ENCODE results near the gene ACBD4.

Gene ACBD4

DNA sequence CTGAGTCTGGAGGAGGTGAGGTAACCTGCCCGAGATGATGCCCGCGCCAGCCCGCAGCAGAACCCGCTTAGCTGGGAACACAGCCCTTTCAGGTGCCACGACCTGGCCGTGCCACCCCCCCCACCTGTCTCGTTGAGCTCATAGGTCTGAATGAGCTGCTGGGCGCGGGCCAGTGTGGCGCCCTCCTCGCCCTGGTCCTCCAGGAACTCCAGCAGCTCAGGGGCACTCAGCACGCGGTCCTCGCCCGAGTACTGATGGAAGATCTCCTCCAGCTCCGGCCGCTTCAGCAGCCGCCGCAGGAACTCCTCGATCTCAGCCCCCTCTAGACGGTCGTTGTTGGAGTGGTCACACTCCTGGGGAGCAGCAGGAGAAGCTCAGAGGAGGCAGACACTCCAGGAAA is 16.8 kb upstream of the ACBD4 start:
- no peak for DNase-seq (ENCODE audit: low read depth in 1 of 2, low spot score in 1 of 2)
- no peaks in the 10 kb centered on the region for H3K27me3 ChIP-seq (ENCODE audit: insufficient read depth, poor library complexity, severe bottlenecking)
- H3K4me3 ChIP-seq (replicated peaks; ENCODE audit: insufficient read depth, low read length): no peak overlapping the region

DNA sequence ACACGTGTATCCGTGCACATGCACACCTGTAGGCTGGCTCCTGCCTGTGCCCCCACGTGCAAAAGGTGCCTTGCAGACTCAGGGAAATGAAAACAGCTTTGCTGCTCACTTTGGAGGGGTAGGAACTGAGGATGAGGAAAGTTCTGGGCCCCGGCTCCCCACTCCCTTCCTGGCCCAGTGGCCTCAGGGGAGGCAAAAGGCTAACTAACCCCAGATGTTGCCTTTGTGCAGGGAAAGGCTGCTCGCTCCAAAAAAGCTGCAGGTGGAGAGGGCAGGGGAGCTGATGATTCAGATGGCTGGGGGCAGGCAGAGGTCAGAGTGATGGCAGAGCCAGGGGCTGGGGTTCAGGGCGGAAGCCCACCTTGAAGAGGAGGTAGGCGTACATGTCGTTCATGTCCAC is 15.5 kb upstream of the ACBD4 start:
- DNase-seq (ENCODE audit: low read depth in 1 of 2, low spot score in 1 of 2): no peak
- Histone ChIP-seq H3K4me3 (replicated peaks; ENCODE audit: insufficient read depth, low read length) (no peak overlapping the region), H3K27ac (replicated peaks) (no peak overlapping the region), H3K27me3 (ENCODE audit: insufficient read depth, poor library complexity, severe bottlenecking) (no peaks in the 10 kb centered on the region)
- TF ChIP-seq, protein P1, sequence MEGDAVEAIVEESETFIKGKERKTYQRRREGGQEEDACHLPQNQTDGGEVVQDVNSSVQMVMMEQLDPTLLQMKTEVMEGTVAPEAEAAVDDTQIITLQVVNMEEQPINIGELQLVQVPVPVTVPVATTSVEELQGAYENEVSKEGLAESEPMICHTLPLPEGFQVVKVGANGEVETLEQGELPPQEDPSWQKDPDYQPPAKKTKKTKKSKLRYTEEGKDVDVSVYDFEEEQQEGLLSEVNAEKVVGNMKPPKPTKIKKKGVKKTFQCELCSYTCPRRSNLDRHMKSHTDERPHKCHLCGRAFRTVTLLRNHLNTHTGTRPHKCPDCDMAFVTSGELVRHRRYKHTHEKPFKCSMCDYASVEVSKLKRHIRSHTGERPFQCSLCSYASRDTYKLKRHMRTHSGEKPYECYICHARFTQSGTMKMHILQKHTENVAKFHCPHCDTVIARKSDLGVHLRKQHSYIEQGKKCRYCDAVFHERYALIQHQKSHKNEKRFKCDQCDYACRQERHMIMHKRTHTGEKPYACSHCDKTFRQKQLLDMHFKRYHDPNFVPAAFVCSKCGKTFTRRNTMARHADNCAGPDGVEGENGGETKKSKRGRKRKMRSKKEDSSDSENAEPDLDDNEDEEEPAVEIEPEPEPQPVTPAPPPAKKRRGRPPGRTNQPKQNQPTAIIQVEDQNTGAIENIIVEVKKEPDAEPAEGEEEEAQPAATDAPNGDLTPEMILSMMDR (IDR thresholded peaks at IDR 0.05; ENCODE audit: insufficient read depth, low read length): no peak
- no peak for TF ChIP-seq GABPA (IDR thresholded peaks at IDR 0.05; ENCODE audit: low read depth)
- TF ChIP-seq SPI1 (IDR thresholded peaks at IDR 0.05; ENCODE audit: borderline replicate concordance, low read depth): no peak
- TF ChIP-seq, protein P2, sequence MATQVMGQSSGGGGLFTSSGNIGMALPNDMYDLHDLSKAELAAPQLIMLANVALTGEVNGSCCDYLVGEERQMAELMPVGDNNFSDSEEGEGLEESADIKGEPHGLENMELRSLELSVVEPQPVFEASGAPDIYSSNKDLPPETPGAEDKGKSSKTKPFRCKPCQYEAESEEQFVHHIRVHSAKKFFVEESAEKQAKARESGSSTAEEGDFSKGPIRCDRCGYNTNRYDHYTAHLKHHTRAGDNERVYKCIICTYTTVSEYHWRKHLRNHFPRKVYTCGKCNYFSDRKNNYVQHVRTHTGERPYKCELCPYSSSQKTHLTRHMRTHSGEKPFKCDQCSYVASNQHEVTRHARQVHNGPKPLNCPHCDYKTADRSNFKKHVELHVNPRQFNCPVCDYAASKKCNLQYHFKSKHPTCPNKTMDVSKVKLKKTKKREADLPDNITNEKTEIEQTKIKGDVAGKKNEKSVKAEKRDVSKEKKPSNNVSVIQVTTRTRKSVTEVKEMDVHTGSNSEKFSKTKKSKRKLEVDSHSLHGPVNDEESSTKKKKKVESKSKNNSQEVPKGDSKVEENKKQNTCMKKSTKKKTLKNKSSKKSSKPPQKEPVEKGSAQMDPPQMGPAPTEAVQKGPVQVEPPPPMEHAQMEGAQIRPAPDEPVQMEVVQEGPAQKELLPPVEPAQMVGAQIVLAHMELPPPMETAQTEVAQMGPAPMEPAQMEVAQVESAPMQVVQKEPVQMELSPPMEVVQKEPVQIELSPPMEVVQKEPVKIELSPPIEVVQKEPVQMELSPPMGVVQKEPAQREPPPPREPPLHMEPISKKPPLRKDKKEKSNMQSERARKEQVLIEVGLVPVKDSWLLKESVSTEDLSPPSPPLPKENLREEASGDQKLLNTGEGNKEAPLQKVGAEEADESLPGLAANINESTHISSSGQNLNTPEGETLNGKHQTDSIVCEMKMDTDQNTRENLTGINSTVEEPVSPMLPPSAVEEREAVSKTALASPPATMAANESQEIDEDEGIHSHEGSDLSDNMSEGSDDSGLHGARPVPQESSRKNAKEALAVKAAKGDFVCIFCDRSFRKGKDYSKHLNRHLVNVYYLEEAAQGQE (IDR thresholded peaks at IDR 0.05; ENCODE audit: insufficient replicate concordance, low read depth): no peak
- TF ChIP-seq POLR2AphosphoS5 (IDR thresholded peaks at IDR 0.05; ENCODE audit: low read depth): no peak

More for the DNA sequence above, 16.8 kb upstream of the ACBD4 start:
- no peak overlapping the region for H3K27ac ChIP-seq (replicated peaks)
- TF ChIP-seq SPI1 (IDR thresholded peaks at IDR 0.05; ENCODE audit: borderline replicate concordance, low read depth) (no peak), GABPA (IDR thresholded peaks at IDR 0.05; ENCODE audit: low read depth) (no peak), POLR2AphosphoS5 (IDR thresholded peaks at IDR 0.05; ENCODE audit: low read depth) (no peak)
- TF ChIP-seq, protein P1 (IDR thresholded peaks at IDR 0.05; ENCODE audit: insufficient read depth, low read length): no peak
- TF ChIP-seq, protein P2 (IDR thresholded peaks at IDR 0.05; ENCODE audit: insufficient replicate concordance, low read depth): no peak

GRCh38 chr17:45120558-45120957 is 14.9 kb upstream of the ACBD4 start:
- no peak for DNase-seq (ENCODE audit: low read depth in 1 of 2, low spot score in 1 of 2)
- Histone ChIP-seq H3K27ac (replicated peaks) (no peak overlapping the region), H3K27me3 (ENCODE audit: insufficient read depth, poor library complexity, severe bottlenecking) (no peaks in the 10 kb centered on the region), H3K4me3 (replicated peaks; ENCODE audit: insufficient read depth, low read length) (no peak overlapping the region)
- TF ChIP-seq POLR2AphosphoS5 (IDR thresholded peaks at IDR 0.05; ENCODE audit: low read depth) (no peak), SPI1 (IDR thresholded peaks at IDR 0.05; ENCODE audit: borderline replicate concordance, low read depth) (no peak)
- TF ChIP-seq, protein P2 (IDR thresholded peaks at IDR 0.05; ENCODE audit: insufficient replicate concordance, low read depth): no peak
- TF ChIP-seq, protein P1 (IDR thresholded peaks at IDR 0.05; ENCODE audit: insufficient read depth, low read length): no peak
